B cell (primary cell): Measurements from ENCODE around the gene CPLX1. TPM values are rescaled to one million over a fixed set of nuclear protein-coding genes. Genes with fewer than 3 reads are reported as not detected.

ENCODE experiments used
- ATAC-seq: fragments of 200-7000 bp; cut with Tn5 transposase; one replicate; pipeline ENCODE4 v1.10.0; 2021; ENCODE audit warnings: low read depth, mild to moderate bottlenecking, moderate number of reproducible peaks, moderate library complexity
- CTCF ChIA-PET: fragments of 350-600 bp; sonication (Branson Sonifier 250); formaldehyde crosslinking; loops from one replicate; lab custom pipeline; 2021; ENCODE audit warnings: antibody characterized with exemption, inconsistent platforms; lab: Charles Lee
- POLR2A ChIA-PET: fragments of 350-600 bp; sonication (Branson Sonifier 250); formaldehyde crosslinking; loops from one replicate; lab custom pipeline; 2021; ENCODE audit warnings: antibody characterized with exemption; lab: Charles Lee
- DNase-seq: peaks from one replicate; pipeline ENCODE4 v3.0.0; 2013
- H2AFZ ChIP-seq: 2 replicates; pipeline ENCODE4 v1.6.1; 2012; ENCODE audit warnings: mild to moderate bottlenecking, low read depth, low read length; ENCODE audit not compliant: insufficient read depth, poor library complexity, severe bottlenecking
- H3K27ac ChIP-seq, 2 donors: 1 replicate in 1 of 2; 2 replicates in 1 of 2; pipeline ENCODE4 v1.5.1; 2012 to 2013; ENCODE audit warnings: low read length in 2 of 2, mild to moderate bottlenecking in 2 of 2, moderate library complexity in 1 of 2
- H3K27me3 ChIP-seq, 4 experiments: fragments of 200-600 bp in 1 of 4; sonication (generic) in 1 of 4; replicated peaks in 1 of 4; 1 replicate in 2 of 4; 2 replicates in 2 of 4; pipeline versions ENCODE4 v1.6.1 to v1.7.0; 2013 to 2016; ENCODE audit warnings: low read length in 3 of 4, mild to moderate bottlenecking in 2 of 4, mixed read lengths in 1 of 4, moderate library complexity in 1 of 4; ENCODE audit not compliant: insufficient read depth in 4 of 4, control insufficient read depth in 3 of 4; ENCODE audit errors: control extremely low read depth in 1 of 4
- H3K36me3 ChIP-seq, 2 experiments: replicated peaks in 1 of 2; 1 replicate in 1 of 2; 2 replicates in 1 of 2; pipeline versions ENCODE4 v1.6.1 to v1.7.1; 2013; ENCODE audit warnings: low read length in 1 of 2; ENCODE audit not compliant: insufficient read depth in 2 of 2, control insufficient read depth in 1 of 2; ENCODE audit errors: control extremely low read depth in 1 of 2, extremely low read depth in 1 of 2
- H3K4me1 ChIP-seq, 2 donors: fragments of 200-600 bp in 1 of 2; sonication (generic) in 1 of 2; 1 replicate in 1 of 2; 2 replicates in 1 of 2; pipeline versions ENCODE4 v1.5.1 to v1.6.1; 2013 to 2017; ENCODE audit warnings: low read length in 2 of 2; ENCODE audit not compliant: control insufficient read depth in 2 of 2, insufficient read depth in 2 of 2
- H3K4me2 ChIP-seq: replicated peaks from 2 replicates; pipeline ENCODE3; 2012; ENCODE audit warnings: mild to moderate bottlenecking, low read depth, low read length; ENCODE audit not compliant: poor library complexity, severe bottlenecking
- H3K4me3 ChIP-seq, 5 experiments: fragments of 200-600 bp in 1 of 5; sonication (generic) in 1 of 5; 1 replicate in 3 of 5; 2 replicates in 2 of 5; pipeline versions ENCODE4 v1.5.1 to v1.7.0; 2011 to 2016; ENCODE audit warnings: low read length in 4 of 5, mild to moderate bottlenecking in 4 of 5, low read depth in 2 of 5, control low read depth in 1 of 5, moderate library complexity in 1 of 5; ENCODE audit not compliant: insufficient read depth in 1 of 5; ENCODE audit errors: control extremely low read depth in 1 of 5, extremely low read depth in 1 of 5
- H3K79me2 ChIP-seq: fragments of 200-600 bp; sonication (generic); one replicate; pipeline ENCODE4 v1.6.0; 2016; ENCODE audit warnings: low read length; ENCODE audit not compliant: control insufficient read depth, insufficient read depth
- H3K9ac ChIP-seq: fragments of 200-600 bp; sonication (generic); 2 replicates; pipeline ENCODE4 v1.6.1; 2017; ENCODE audit warnings: mild to moderate bottlenecking, low read length, moderate library complexity
- H3K9me3 ChIP-seq, 3 donors: one replicate each; pipeline versions ENCODE4 v1.6.1 to v1.7.1; 2013; ENCODE audit warnings: low read length in 2 of 3; ENCODE audit not compliant: control insufficient read depth in 2 of 3, insufficient read depth in 1 of 3; ENCODE audit errors: control extremely low read depth in 1 of 3
- H4K20me1 ChIP-seq: 2 replicates; pipeline ENCODE4 v1.6.0; 2012; ENCODE audit warnings: mild to moderate bottlenecking, low read length; ENCODE audit not compliant: insufficient read depth, control insufficient read depth, poor library complexity, severe bottlenecking
- H3K27ac Mint-ChIP-seq: one replicate; pipeline ENCODE4 v1.8.0; 2021; ENCODE audit warnings: mixed read lengths
- H3K27me3 Mint-ChIP-seq: one replicate; pipeline ENCODE4 v1.8.0; 2021; ENCODE audit warnings: mixed read lengths
- H3K4me1 Mint-ChIP-seq: one replicate; pipeline ENCODE4 v1.8.0; 2021; ENCODE audit warnings: mixed read lengths
- H3K4me3 Mint-ChIP-seq: one replicate; pipeline ENCODE4 v1.8.0; 2021; ENCODE audit warnings: mixed read lengths
- H3K9me3 Mint-ChIP-seq: one replicate; pipeline ENCODE4 v1.8.0; 2022; ENCODE audit warnings: mixed read lengths; ENCODE audit not compliant: insufficient read depth
- EZH2 ChIP-seq: IDR thresholded peaks from 2 replicates; pipeline ENCODE4 v1.6.1; 2012; ENCODE audit warnings: borderline replicate concordance, low read depth, mild to moderate bottlenecking, moderate library complexity, low read length; ENCODE audit not compliant: insufficient read depth, poor library complexity, severe bottlenecking
- WGBS: methylation state at CpG from one replicate; pipeline ENCODE4 v1.1.5; 2013; ENCODE audit warnings: missing lambda C conversion rate; ENCODE audit not compliant: insufficient coverage; 5-methylcytosine and 5-hydroxymethylcytosine counted together
- intact Hi-C: fragments of 100-400 bp; cut with micrococcal nuclease; formaldehyde crosslinking; loops from one replicate; pipeline ENCODE4 v1.10.0; 2022
- polyA plus RNA-seq: library from polyadenylated mRNA; depleted of rRNA; stranded (reverse); fragments of >200 nt; gene quantifications from 2 replicates; pipeline ENCODE4 v1.2.3, GENCODE V29; 2012
- total RNA-seq, 2 donors: library from RNA; stranded (reverse); fragments of 120-200 nt in 1 of 2; gene quantifications; 1 replicate in 1 of 2; 2 replicates in 1 of 2; pipeline versions ENCODE4 v1.2.3 to v1.2.4, GENCODE V29; 2013 to 2022
- TF ChIP-seq, protein P1 (sequence below): fragments of 200-600 bp; IDR thresholded peaks from one replicate; pipeline ENCODE4 v1.8.0; 2022; ENCODE audit warnings: antibody characterized with exemption, mild to moderate bottlenecking

Gene CPLX1
- total and polyA plus RNA-seq, 2 donors (not counting 1 experiment from before 2014, with no cell fraction given), result not detected

DNA sequence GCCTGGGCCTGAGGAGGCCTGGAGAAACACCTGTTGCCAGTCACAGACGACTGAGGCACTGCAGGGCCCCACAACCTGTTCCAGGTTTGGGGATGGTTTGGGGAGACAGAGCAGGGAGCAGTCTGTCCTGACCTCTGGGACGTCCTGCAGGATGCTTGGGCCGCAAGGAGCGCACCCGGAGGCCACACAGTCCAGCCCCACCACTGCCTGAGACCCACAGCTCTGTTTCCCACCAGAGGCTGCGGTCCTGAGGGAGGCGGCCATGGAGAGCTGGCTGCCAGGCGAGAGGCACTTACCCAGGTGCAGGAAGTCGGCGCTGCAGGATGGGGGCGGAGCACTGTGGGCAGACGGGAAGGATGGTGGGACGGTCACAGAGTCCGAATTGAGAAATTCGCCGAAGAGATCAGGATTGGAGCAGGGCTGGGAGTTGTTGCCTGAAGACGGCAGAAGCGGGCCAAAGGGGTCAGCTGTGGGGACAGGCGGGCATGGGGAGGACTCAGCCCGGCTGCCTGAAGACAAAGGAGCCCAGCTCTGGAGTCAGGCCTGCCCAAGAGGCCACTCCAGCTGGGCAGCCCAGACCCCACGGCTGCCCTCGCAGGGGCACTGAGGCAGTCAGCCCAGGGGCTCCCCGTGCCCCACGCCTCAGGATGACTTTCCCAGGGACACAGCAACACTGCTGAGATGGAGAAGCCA, 40.3 kb upstream of the CPLX1 start:
- H3K27me3 Mint-ChIP-seq, result no peaks in the 10 kb centered on the region
- intact Hi-C loops, result no loop called here
- CTCF ChIA-PET, result no interaction called here
- H2AFZ ChIP-seq, result no peak overlapping the region
- H4K20me1 ChIP-seq, result peaks cover 39% of the 10 kb centered on the region
- WGBS, result 96% methylated on average over 24 of the region's 24 CpGs
- ATAC-seq, result no peak
- peaks cover 0 to 68% of the 10 kb centered on the region in 2 experiments for H3K36me3 ChIP-seq
- no peaks in the 10 kb centered on the region for H3K9me3 Mint-ChIP-seq
- H3K4me1 Mint-ChIP-seq, result no peaks in the 10 kb centered on the region
- peaks cover 0 to 2% (median 0%) of the 10 kb centered on the region in 3 donors for H3K9me3 ChIP-seq
- H3K4me1 ChIP-seq, result no peaks in the 10 kb centered on the region
- H3K27ac ChIP-seq, result no peak overlapping the region
- H3K27ac Mint-ChIP-seq, result no peak overlapping the region
- TF ChIP-seq EZH2, result no peak
- TF ChIP-seq, protein P1, sequence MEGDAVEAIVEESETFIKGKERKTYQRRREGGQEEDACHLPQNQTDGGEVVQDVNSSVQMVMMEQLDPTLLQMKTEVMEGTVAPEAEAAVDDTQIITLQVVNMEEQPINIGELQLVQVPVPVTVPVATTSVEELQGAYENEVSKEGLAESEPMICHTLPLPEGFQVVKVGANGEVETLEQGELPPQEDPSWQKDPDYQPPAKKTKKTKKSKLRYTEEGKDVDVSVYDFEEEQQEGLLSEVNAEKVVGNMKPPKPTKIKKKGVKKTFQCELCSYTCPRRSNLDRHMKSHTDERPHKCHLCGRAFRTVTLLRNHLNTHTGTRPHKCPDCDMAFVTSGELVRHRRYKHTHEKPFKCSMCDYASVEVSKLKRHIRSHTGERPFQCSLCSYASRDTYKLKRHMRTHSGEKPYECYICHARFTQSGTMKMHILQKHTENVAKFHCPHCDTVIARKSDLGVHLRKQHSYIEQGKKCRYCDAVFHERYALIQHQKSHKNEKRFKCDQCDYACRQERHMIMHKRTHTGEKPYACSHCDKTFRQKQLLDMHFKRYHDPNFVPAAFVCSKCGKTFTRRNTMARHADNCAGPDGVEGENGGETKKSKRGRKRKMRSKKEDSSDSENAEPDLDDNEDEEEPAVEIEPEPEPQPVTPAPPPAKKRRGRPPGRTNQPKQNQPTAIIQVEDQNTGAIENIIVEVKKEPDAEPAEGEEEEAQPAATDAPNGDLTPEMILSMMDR, result no peak
- no peak overlapping the region for H3K4me3 Mint-ChIP-seq
- no peak for DNase-seq
- H3K27me3 ChIP-seq, result no peaks in the 10 kb centered on the region
- no peak overlapping the region for H3K4me2 ChIP-seq
- POLR2A ChIA-PET, result no interaction called here
- H3K9ac ChIP-seq, result no peak overlapping the region
- H3K4me3 ChIP-seq, result no peak overlapping the region
- H3K79me2 ChIP-seq, result no peaks in the 10 kb centered on the region

GRCh38 chr4:865572-865971, 39.6 kb upstream of the CPLX1 start:
- H3K27ac Mint-ChIP-seq, result no peak overlapping the region
- DNase-seq (no peak), ATAC-seq (no peak)
- peaks cover 0 to 72% of the 10 kb centered on the region in 2 experiments for H3K36me3 ChIP-seq
- ChIA-PET POLR2A (no interaction called here), CTCF (no interaction called here)
- no peak overlapping the region for H3K4me2 ChIP-seq
- H3K4me3 ChIP-seq, result no peak overlapping the region
- no peaks in the 10 kb centered on the region for H3K4me1 Mint-ChIP-seq
- no peaks in the 10 kb centered on the region for H3K4me1 ChIP-seq
- H3K4me3 Mint-ChIP-seq, result no peak overlapping the region
- H3K9ac ChIP-seq, result no peak overlapping the region
- intact Hi-C loops, result no loop called here
- no peaks in the 10 kb centered on the region for H3K27me3 ChIP-seq
- 98% methylated on average over 17 of the region's 18 CpGs for WGBS
- no peak overlapping the region for H2AFZ ChIP-seq
- peaks cover 35% of the 10 kb centered on the region for H4K20me1 ChIP-seq
- no peaks in the 10 kb centered on the region for H3K79me2 ChIP-seq
- no peaks in the 10 kb centered on the region for H3K27me3 Mint-ChIP-seq
- H3K9me3 ChIP-seq, result peaks cover 0 to 2% (median 0%) of the 10 kb centered on the region in 3 donors
- H3K9me3 Mint-ChIP-seq, result no peaks in the 10 kb centered on the region
- no peak overlapping the region for H3K27ac ChIP-seq
- TF ChIP-seq EZH2, result no peak
- TF ChIP-seq, protein P1, result no peak
